Ectodermal cell (in vitro differentiated cells): ENCODE measurements around the gene HNRNPLL.

ENCODE experiments used
- H3K27ac ChIP-seq: 2 replicates; pipeline ENCODE4 v1.7.0; 2013; ENCODE audit warnings: mild to moderate bottlenecking, low read depth, low read length; ENCODE audit not compliant: insufficient read depth, poor library complexity, severe bottlenecking
- H3K27me3 ChIP-seq: 2 replicates; pipeline ENCODE4 v1.7.0; 2013; ENCODE audit warnings: mild to moderate bottlenecking, low read length; ENCODE audit not compliant: insufficient read depth, control insufficient read depth, poor library complexity, severe bottlenecking
- H3K36me3 ChIP-seq: one replicate; pipeline ENCODE4 v1.7.0; 2013; ENCODE audit warnings: low read length; ENCODE audit not compliant: control insufficient read depth, insufficient read depth
- H3K4me1 ChIP-seq: one replicate; pipeline ENCODE4 v1.7.0; 2013; ENCODE audit warnings: low read length; ENCODE audit not compliant: control insufficient read depth, insufficient read depth
- H3K4me3 ChIP-seq: 2 replicates; pipeline ENCODE4 v1.7.0; 2013; ENCODE audit warnings: low read depth, low read length, control low read depth; ENCODE audit not compliant: insufficient read depth
- H3K9me3 ChIP-seq: 2 replicates; pipeline ENCODE4 v1.7.0; 2013; ENCODE audit warnings: mild to moderate bottlenecking, low read length, moderate library complexity; ENCODE audit not compliant: control insufficient read depth
- WGBS, 2 experiments: methylation state at CpG; one replicate each; pipeline ENCODE4 v1.1.7; 2013; ENCODE audit warnings: missing lambda C conversion rate in 2 of 2; 5-methylcytosine and 5-hydroxymethylcytosine counted together

HNRNPLL gene

GRCh38 chr2:38557217-38557616 lies 45.5 kb downstream of the HNRNPLL start:
- no peaks in the 10 kb centered on the region for H3K4me1 ChIP-seq
- no peak overlapping the region for H3K4me3 ChIP-seq
- H3K9me3 ChIP-seq = no peaks in the 10 kb centered on the region
- WGBS, 2 experiments = 88 to 96% methylated on average over 2 of the region's 2 CpGs
- H3K27me3 ChIP-seq = no peaks in the 10 kb centered on the region
- H3K27ac ChIP-seq = no peak overlapping the region
- H3K36me3 ChIP-seq = no peaks in the 10 kb centered on the region

- Histone ChIP-seq H3K36me3 (no peaks in the 10 kb centered on the region), H3K27me3 (no peaks in the 10 kb centered on the region), H3K27ac (no peak overlapping the region), H3K4me3 (no peak overlapping the region), H3K9me3 (no peaks in the 10 kb centered on the region), H3K4me1 (no peaks in the 10 kb centered on the region)
- 94 to 96% methylated on average over 5 to 6 of the region's 6 CpGs for WGBS, 2 experiments
These were observed 46.5 kb downstream of the HNRNPLL start for GRCh38 chr2:38556006-38556801.

- Histone ChIP-seq H3K27me3 (no peaks in the 10 kb centered on the region), H3K4me1 (no peaks in the 10 kb centered on the region), H3K4me3 (no peak overlapping the region), H3K27ac (no peak overlapping the region), H3K36me3 (no peaks in the 10 kb centered on the region), H3K9me3 (no peaks in the 10 kb centered on the region)
- WGBS, 2 experiments = 93 to 94% methylated on average over 8 of the region's 8 CpGs
These were observed 47.6 kb downstream of the HNRNPLL start for GRCh38 chr2:38554973-38555595.

- H3K9me3 ChIP-seq = no peaks in the 10 kb centered on the region
- no peaks in the 10 kb centered on the region for H3K4me1 ChIP-seq
- 94 to 100% methylated on average over 1 of the region's 2 CpGs for WGBS, 2 experiments
- H3K27me3 ChIP-seq = no peaks in the 10 kb centered on the region
- no peak overlapping the region for H3K4me3 ChIP-seq
- no peaks in the 10 kb centered on the region for H3K36me3 ChIP-seq
- H3K27ac ChIP-seq = no peak overlapping the region
These were observed 49.2 kb downstream of the HNRNPLL start for GRCh38 chr2:38553554-38553953.

GRCh38 chr2:38552259-38552658 lies 50.5 kb downstream of the HNRNPLL start:
- 95 to 98% methylated on average over 2 of the region's 2 CpGs for WGBS, 2 experiments
- no peaks in the 10 kb centered on the region for H3K9me3 ChIP-seq
- no peak overlapping the region for H3K4me3 ChIP-seq
- H3K4me1 ChIP-seq = no peaks in the 10 kb centered on the region
- H3K27me3 ChIP-seq = no peaks in the 10 kb centered on the region
- no peak overlapping the region for H3K27ac ChIP-seq
- no peaks in the 10 kb centered on the region for H3K36me3 ChIP-seq

GRCh38 chr2:38551746-38552145 lies 51.0 kb downstream of the HNRNPLL start:
- no peak overlapping the region for H3K27ac ChIP-seq
- no peaks in the 10 kb centered on the region for H3K36me3 ChIP-seq
- H3K27me3 ChIP-seq = no peaks in the 10 kb centered on the region
- H3K4me1 ChIP-seq = no peaks in the 10 kb centered on the region
- WGBS, 2 experiments = 100% methylated on average over 1 to 2 of the region's 2 CpGs
- no peak overlapping the region for H3K4me3 ChIP-seq
- H3K9me3 ChIP-seq = no peaks in the 10 kb centered on the region

GRCh38 chr2:38551171-38551570 lies 51.6 kb downstream of the HNRNPLL start:
- Histone ChIP-seq H3K4me1 (no peaks in the 10 kb centered on the region), H3K27me3 (no peaks in the 10 kb centered on the region), H3K27ac (no peak overlapping the region), H3K4me3 (no peak overlapping the region), H3K9me3 (no peaks in the 10 kb centered on the region), H3K36me3 (no peaks in the 10 kb centered on the region)
- WGBS, 2 experiments = 97 to 100% methylated on average over 1 to 3 of the region's 3 CpGs

- Histone ChIP-seq H3K27ac (no peak overlapping the region), H3K36me3 (no peaks in the 10 kb centered on the region), H3K27me3 (no peaks in the 10 kb centered on the region), H3K9me3 (no peaks in the 10 kb centered on the region), H3K4me1 (no peaks in the 10 kb centered on the region), H3K4me3 (no peak overlapping the region)
- WGBS, 2 experiments = 92 to 97% methylated on average over 4 of the region's 4 CpGs
These were observed 52.9 kb downstream of the HNRNPLL start for GRCh38 chr2:38549851-38550250.

- Histone ChIP-seq H3K36me3 (no peaks in the 10 kb centered on the region), H3K9me3 (no peaks in the 10 kb centered on the region), H3K4me1 (no peaks in the 10 kb centered on the region), H3K4me3 (no peak overlapping the region), H3K27me3 (no peaks in the 10 kb centered on the region), H3K27ac (peak overlapping the region; percentile 31)
- 86 to 92% methylated on average over 6 to 7 of the region's 7 CpGs for WGBS, 2 experiments
These were observed 53.5 kb downstream of the HNRNPLL start for GRCh38 chr2:38549071-38549704.

- Histone ChIP-seq H3K4me1 (peaks cover under 1% of the 10 kb centered on the region), H3K36me3 (no peaks in the 10 kb centered on the region), H3K9me3 (no peaks in the 10 kb centered on the region), H3K27me3 (no peaks in the 10 kb centered on the region), H3K4me3 (no peak overlapping the region), H3K27ac (no peak overlapping the region)
- WGBS, 2 experiments = 85 to 91% methylated on average over 1 of the region's 1 CpG
These were observed 54.9 kb downstream of the HNRNPLL start for GRCh38 chr2:38547791-38548190.
